Epidermal melanocyte (primary cell): ENCODE data around the gene TPI1.

Source experiments
- DNase-seq: peaks from one replicate; pipeline ENCODE4 v3.0.0; 2011; ENCODE audit warnings: low spot score; ENCODE audit not compliant: insufficient read length

The TPI1 gene

DNA sequence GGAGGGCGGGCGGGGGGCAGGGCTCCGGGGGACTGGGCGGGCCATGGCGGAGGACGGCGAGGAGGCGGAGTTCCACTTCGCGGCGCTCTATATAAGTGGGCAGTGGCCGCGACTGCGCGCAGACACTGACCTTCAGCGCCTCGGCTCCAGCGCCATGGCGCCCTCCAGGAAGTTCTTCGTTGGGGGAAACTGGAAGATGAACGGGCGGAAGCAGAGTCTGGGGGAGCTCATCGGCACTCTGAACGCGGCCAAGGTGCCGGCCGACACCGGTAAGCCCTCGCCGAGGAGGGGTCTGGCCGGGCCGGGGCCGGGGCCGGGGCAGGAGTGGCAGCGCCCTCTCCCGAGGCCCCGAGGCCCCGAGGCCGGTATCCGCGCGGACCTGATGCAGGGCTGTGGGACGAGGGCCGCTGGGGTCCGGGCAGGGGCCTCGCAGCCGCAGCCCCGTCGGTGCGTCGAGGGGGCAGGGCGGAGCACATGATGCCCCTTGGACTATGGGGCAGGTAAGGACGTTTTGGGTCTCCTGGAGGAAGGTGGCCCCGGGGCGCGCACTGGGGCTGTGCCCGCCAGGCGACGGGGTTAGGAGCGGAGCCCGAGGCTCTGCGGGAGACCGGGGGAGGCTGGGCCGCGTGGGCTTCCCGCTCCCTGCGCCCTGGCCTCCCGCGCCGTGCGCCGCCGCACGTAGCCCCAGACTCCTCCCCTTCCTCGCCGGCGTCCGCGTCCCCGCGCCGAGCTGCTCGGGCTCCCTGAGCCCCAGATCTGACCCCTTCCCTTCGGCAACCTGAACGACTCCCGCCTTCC lies at the start of gene TPI1:
Gene TPI1, plus strand, starts transcription at position 119 of the 798 bp plus-strand sequence. Its CDS starts 36 bp downstream, at position 155.
- DNase-seq, result peak; percentile 82

DNA sequence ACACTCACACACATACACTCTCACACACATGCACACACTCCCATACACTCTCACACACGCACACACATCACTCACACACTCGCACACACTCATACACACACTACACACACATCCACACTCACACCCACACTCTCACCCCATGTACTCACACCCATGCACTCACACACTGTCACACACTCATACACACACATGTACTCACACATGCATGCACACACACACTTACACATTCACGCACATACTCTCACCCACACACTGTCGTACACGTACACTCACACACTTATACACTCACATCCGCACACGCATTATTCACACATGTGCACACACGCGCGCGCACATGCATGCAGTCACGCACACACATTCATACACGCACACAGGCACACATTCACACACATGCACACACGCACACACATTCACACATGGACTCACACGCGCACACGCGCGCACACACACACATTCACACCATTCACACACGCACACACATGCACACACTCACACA lies 49.6 kb upstream of the TPI1 start:
- no peak for DNase-seq

DNA sequence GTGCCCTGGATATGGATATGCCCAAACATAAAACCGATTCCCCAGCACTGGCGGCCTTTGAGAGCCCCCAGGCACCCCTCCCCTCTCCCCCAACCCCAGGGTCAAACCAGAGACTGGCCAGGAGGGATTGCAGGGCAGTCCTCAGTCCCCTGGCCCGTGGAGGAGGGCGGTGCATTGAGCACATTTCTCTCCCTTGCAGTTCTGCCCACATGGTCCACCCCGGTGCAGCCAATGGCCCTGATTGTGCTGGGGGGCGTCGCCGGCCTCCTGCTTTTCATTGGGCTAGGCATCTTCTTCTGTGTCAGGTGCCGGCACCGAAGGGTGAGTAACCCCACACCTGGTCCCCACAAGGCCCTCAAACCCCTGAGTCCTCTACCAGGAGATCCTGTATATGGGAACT lies 49.1 kb upstream of the TPI1 start:
- DNase-seq, result no peak

DNA sequence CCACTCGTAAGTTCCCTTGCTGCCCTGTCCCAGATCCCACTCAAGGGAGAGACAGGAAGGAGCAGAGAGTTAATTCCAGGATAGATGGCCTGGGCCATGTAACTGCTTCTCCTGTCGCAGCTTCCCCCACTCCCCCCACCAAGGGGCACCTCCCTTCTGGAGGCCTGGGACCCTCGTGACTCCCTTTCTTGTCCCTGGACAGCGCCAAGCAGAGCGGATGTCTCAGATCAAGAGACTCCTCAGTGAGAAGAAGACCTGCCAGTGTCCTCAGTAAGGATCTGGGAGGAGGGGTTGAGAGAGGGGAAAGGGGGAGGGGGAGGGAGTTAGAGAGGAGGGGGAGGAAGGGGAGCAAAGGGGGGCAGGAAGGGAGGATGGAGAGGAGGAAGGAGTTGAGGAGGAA lies 48.7 kb upstream of the TPI1 start:
- no peak for DNase-seq

DNA sequence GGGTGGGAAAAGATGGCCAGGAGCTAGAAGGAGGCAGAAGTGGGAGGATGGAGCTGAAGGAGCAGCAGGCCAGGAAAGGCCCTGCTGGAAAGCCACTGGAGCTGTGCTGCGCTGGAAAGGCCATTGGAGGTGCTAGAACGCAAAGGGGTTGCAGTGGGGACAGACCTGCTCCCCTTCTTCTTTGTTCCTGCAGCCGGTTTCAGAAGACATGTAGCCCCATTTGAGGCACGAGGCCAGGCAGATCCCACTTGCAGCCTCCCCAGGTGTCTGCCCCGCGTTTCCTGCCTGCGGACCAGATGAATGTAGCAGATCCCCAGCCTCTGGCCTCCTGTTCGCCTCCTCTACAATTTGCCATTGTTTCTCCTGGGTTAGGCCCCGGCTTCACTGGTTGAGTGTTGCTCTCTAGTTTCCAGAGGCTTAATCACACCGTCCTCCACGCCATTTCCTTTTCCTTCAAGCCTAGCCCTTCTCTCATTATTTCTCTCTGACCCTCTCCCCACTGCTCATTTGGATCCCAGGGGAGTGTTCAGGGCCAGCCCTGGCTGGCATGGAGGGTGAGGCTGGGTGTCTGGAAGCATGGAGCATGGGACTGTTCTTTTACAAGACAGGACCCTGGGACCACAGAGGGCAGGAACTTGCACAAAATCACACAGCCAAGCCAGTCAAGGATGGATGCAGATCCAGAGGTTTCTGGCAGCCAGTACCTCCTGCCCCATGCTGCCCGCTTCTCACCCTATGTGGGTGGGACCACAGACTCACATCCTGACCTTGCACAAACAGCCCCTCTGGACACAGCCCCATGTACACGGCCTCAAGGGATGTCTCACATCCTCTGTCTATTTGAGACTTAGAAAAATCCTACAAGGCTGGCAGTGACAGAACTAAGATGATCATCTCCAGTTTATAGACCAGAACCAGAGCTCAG lies 48.0 kb upstream of the TPI1 start:
- DNase-seq, result no peak

DNA sequence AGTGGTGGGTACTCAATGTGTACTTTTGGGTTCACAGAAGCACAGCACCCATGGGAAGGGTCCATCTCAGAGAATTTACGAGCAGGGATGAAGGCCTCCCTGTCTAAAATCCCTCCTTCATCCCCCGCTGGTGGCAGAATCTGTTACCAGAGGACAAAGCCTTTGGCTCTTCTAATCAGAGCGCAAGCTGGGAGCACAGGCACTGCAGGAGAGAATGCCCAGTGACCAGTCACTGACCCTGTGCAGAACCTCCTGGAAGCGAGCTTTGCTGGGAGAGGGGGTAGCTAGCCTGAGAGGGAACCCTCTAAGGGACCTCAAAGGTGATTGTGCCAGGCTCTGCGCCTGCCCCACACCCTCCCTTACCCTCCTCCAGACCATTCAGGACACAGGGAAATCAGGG lies 47.2 kb upstream of the TPI1 start:
- no peak for DNase-seq

DNA sequence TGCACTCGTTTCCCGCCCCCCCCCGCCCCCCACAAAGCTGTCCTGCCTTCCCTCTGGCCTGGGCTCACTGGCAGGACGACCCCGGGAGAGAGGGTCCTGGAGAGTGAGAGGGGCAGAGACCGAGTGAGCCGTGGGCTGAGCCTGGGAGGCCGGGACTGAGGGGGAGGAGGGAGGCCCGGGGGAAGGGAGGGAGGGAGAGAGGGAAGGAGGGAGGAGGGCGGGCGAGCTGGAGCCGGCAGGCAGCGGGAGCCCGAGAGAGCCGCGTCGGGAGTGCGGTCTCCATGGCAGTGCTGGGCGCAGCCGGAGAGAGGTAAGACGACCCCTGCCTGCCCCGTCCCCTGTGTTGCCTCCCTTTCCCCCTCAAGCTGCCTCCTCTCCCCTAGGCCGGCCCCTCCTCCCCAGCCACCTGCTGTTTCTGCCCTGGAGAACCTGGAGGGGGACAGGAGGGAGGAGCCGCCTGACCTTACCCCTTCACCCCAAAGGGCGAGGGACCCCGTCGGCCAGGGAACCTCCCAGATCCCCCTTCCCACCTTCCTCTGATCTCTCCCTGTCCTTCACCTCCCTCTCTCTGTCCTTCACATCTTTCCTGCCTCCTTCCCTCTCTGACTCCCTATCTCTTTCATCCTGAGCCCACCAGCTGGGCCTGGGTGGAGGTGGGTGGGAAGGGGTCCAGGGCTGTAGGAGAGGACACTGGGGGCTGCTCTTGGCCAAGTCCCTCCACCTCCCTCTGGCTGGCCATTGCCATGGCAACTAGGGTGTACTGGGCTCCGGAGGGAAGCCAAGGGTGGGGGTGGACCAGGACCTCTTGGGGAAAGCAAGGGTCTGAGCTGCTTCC lies 45.5 kb upstream of the TPI1 start, which contains the start of gene GPR162:
Gene GPR162, plus strand, starts transcription at position 231 of the 835 bp plus-strand sequence. CDS start 2,078 bp downstream, outside the sequence.
- peak; percentile 41 for DNase-seq

DNA sequence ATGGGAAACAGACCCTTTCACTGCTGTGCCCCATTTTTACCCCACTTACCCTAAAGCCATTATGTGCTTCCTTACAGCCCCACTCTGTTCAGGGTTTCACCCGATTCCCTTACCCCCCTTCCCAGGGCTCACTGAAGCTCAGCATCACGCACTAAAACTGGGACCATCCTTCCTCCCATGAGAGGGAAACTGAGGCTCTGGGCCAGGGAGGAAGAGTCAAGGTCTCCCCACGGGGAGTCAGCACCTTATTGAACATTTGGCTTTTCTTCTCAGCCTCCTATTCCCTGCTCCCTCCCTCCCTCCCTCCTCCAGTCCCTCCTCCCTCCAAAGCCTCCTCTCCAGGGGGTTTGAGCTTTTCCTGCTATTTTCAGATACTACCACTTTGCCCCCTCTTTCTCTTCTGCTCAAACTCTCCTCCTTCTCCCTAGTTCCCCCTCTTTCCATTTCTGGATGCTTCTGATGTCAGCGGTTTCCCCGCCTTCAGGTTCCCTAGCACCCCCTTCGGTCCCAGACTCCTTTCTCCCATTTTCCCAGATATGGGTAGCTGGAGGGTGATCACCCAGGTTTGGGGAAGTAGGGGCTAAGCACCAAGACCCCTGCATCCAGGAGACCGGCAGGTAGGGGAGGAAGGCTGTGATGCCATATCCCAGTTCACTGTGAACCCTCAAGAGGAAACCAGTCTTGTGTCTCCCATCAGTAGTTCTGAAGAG lies 44.8 kb upstream of the TPI1 start:
- DNase-seq, result no peak

DNA sequence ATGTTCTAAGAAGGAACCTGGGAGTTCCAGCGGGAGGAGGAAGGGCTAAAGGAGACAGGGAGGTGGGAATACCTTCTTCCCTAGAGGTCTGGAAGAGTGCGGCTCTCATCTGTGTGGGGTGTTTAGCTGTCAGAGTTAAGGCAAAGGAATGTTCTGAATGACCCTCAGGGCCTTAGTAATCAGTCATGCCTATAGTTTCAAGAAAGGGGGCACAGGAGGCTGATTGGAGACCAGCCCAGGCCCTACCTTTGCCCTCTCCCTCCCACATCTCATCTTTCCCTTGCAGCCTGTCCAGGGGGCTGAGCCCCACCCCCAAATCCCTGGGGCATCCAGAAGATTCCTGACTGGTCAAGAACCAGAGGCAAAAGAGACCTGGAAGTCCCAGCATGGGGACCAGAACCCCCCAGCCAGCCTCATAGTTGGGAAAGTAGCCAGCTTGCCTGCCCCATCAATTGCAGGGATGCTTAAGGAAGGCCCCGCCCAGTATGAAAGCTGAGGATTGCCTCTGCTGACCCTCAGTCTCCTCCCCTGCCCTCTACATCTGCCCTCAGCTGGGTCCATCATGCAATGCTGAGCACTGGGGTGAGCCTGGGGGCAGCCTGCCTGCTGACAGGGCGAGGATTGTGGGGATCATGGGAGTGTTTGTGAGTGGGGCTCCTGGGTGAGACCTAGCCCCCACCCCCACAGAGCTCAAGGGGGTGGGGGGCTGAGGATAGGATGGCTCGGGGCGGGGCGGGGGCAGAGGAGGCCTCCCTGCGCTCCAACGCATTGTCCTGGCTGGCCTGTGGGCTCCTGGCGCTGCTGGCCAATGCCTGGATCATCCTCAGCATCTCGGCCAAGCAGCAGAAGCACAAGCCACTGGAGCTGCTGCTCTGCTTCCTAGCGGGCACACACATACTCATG lies 43.9 kb upstream of the TPI1 start:
- DNase-seq, result no peak

DNA sequence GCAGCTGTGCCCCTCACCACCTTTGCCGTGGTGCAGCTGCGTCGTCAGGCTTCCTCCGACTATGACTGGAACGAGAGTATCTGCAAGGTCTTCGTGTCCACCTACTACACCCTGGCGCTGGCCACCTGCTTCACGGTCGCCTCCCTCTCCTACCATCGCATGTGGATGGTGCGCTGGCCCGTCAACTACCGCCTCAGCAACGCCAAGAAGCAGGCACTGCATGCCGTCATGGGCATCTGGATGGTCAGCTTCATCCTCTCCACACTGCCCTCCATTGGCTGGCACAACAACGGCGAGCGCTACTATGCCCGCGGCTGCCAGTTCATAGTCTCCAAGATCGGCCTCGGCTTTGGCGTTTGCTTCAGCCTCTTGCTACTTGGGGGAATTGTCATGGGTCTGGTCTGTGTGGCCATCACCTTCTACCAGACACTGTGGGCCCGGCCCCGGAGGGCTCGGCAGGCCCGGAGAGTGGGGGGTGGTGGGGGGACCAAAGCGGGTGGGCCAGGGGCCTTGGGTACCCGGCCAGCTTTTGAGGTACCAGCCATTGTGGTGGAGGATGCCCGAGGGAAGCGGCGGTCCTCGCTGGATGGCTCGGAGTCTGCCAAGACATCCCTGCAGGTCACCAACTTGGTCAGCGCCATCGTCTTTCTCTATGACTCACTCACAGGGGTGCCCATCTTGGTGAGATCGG lies 43.1 kb upstream of the TPI1 start:
- no peak for DNase-seq

DNA sequence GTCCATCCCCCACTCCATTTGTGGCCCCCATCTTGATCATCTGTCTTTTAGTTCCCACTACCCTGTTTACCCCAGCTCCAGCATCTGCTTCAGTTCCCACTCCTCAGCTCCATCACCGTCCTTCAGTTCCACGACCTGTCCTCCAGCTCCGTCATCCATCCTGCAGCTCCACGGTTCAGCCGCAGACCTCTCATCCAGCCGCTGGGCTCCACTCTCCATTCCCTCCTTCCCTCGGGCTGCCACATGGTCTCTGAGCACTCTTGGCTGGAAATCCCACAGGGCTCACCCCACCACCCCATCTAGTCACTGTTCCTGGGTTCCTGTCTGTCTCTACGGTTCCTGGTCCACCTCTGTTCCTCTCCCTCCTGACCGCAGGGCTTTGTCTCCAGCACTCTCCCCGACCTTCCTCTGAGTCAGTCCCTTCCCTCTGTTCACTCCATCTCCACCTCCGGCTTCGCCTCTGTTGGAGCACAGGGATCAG lies 42.4 kb upstream of the TPI1 start:
- DNase-seq, result no peak

DNA sequence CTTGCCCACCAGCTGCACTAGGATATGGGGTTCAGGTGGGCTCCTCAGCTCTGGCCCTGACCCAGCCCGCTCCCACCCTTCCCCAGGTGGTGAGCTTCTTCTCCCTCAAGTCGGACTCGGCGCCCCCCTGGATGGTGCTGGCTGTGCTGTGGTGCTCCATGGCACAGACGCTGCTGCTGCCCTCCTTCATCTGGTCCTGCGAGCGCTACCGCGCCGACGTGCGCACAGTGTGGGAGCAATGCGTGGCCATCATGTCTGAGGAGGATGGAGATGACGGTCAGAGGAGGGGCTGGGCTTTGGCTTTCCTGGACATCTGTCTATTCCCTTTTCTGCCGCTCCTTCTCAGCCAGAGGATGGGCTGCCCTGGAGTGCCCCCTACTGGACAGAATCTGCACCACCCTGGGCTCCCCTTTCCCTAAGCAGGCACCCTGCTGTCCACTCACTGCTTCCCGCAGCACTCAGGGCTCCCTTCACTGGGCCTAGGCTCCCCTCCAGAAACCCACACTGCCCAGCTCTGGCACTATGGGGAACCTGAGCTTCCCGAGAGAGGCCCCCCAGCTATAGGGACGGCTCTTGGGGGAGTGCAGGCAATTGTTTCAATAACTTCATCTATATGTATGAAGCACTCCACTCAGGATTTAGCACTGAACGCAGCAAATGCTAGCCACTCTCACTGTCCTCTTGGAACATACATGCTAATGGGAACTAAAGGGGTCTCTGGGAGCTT lies 41.8 kb upstream of the TPI1 start:
- DNase-seq, result peak; percentile 99

DNA sequence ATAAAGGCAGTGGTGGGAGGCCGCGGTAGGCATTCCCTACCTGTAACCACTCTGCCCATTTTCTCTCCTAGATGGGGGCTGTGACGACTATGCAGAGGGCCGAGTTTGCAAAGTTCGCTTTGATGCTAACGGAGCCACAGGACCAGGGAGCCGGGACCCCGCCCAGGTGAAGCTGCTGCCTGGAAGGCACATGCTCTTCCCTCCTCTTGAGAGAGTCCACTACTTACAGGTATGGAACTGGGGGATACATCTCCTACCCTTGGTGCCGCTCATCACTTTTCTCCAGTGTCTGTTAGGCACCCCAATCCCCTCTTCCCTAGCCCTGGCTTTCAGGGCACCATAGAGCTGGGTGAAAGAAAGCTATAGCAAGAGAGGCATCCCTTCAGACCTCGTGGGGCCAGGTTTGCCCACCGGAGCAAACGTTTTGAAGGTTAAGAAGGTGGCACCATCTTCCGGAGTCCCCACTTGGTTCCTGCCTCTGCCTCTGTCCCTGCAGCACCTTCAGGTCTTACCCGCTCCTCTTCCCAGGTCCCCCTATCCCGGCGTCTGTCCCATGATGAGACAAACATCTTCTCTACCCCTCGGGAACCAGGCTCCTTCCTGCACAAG lies 41.1 kb upstream of the TPI1 start:
- no peak for DNase-seq

DNA sequence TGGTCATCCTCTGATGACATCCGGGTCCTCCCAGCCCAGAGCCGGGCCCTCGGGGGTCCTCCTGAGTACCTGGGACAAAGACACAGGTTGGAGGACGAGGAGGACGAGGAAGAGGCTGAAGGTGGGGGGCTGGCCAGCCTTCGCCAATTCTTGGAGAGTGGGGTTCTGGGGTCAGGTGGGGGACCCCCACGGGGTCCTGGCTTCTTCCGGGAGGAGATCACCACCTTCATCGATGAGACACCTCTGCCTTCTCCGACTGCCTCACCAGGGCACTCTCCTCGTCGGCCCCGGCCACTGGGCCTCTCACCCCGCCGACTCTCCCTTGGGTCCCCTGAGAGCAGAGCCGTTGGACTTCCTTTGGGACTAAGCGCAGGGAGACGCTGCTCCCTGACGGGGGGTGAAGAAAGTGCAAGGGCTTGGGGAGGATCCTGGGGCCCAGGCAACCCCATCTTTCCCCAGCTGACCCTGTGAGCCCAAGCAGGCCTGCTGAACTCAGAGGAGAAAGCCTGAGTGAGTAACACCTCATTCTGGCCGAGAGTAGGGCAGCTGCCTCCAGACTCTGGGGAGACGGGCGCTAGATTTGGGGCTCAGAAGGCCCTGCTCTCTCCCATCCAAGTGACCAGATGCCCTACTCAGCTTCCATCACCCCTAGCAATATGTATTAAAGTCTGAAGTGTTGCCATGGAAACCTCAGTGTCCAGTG lies 40.4 kb upstream of the TPI1 start:
- DNase-seq, result no peak

DNA sequence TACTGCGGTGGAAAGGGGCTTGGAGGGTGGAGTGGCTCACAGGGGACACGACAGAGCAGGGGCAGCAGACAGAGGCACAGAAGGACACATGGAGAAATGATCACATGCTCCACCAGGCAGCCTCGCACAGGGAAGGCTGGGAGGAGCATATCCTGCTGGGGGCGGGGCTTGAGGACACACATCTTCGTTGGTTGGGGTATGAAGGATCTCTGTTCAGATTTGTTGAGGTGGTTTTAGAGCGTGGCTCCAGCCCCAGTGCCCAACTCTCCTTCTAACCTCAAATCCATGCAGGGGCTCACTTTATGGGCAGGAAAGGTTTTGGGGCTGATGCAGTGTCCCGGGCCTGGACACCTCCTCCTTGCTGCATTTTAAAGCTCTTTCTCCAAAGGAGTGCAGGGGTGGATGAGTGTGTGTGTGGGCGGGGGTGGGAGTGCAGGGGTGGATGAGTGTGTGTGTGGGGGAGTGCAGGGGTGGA lies 39.9 kb upstream of the TPI1 start:
- peak; percentile 99 for DNase-seq

DNA sequence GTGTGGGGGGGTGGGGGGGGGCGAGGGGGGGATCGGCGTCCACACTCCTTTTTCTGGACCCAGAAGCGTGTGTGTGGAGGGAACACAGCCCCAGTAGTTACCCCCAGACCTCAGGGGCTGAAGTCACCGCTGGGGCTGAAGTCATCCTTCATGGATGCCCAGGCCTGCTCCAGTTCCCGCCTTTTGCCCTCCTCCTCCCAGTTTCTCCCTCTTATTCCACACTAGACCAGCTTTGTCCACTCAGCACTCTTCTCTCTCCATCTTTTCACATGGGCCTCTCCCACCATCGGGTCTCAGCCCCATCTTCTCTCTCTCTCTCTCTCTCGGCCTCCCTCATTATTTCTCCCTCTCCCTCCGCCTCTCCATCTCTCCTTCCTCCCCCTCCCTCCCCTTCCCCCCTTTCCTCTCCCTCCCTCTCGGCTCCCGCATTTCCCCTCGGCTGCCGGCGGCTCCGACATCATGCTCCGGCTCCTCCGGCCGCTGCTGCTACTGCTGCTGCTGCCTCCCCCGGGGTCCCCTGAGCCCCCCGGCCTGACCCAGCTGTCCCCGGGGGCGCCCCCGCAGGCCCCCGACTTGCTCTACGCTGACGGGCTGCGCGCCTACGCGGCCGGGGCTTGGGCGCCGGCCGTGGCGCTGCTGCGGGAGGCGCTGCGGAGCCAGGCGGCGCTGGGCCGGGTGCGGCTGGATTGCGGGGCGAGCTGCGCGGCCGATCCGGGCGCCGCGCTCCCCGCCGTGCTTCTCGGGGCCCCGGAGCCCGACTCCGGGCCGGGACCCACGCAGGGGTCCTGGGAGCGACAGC lies 39.1 kb upstream of the TPI1 start, which contains the start of gene P3H3:
Gene P3H3, plus strand, starts transcription at position 426 of the 799 bp plus-strand sequence. Its CDS starts 34 bp downstream, at position 460.
- DNase-seq, result peak; percentile 49
